CD14-positive monocyte (primary cell): ENCODE results near the gene CD2BP2. TPM values are rescaled to one million over a fixed set of nuclear protein-coding genes. Genes with fewer than 3 reads are reported as not detected.
"Not testable (repeated sequence)": the region's sequence is repeated elsewhere in the genome, so short reads cannot be mapped to it uniquely, and the experiment has no call there.

ENCODE experiments used
- DNase-seq, 3 donors: peaks; one replicate each; pipeline ENCODE4 v3.0.0-alpha.2; 2011 to 2022
- H2AFZ ChIP-seq: 2 replicates; pipeline ENCODE4 v1.6.0; 2012; ENCODE audit warnings: mild to moderate bottlenecking, low read depth, low read length, inconsistent platforms; ENCODE audit not compliant: insufficient read depth, poor library complexity, severe bottlenecking
- H3K27ac ChIP-seq, 2 donors: 1 replicate in 1 of 2; 2 replicates in 1 of 2; pipeline ENCODE4 v1.5.1; 2012 to 2013; ENCODE audit warnings: low read length in 2 of 2, control low read depth in 1 of 2, inconsistent platforms in 1 of 2, low read depth in 1 of 2, mild to moderate bottlenecking in 1 of 2
- H3K27me3 ChIP-seq, 2 donors: one replicate each; pipeline versions ENCODE4 v1.6.0 to v1.6.1; 2011 to 2013; ENCODE audit warnings: low read length in 2 of 2; ENCODE audit not compliant: control insufficient read depth in 2 of 2, insufficient read depth in 2 of 2
- H3K36me3 ChIP-seq, 2 donors: replicated peaks in 1 of 2; 1 replicate in 1 of 2; 2 replicates in 1 of 2; pipeline versions ENCODE4 v1.5.1 to v1.6.1; 2012 to 2013; ENCODE audit warnings: low read length in 2 of 2, control low read depth in 1 of 2, inconsistent platforms in 1 of 2, mild to moderate bottlenecking in 1 of 2; ENCODE audit not compliant: insufficient read depth in 2 of 2, control insufficient read depth in 1 of 2
- H3K4me1 ChIP-seq, 2 donors: 1 replicate in 1 of 2; 2 replicates in 1 of 2; pipeline versions ENCODE4 v1.5.1 to v1.6.1; 2012 to 2013; ENCODE audit warnings: low read length in 2 of 2, control low read depth in 1 of 2, inconsistent platforms in 1 of 2, mild to moderate bottlenecking in 1 of 2, moderate library complexity in 1 of 2; ENCODE audit not compliant: insufficient read depth in 2 of 2, control insufficient read depth in 1 of 2
- H3K4me2 ChIP-seq: replicated peaks from 2 replicates; pipeline ENCODE3; 2012; ENCODE audit warnings: low read length, moderate library complexity, mild to moderate bottlenecking; ENCODE audit not compliant: poor library complexity, severe bottlenecking; ENCODE audit errors: extremely low read depth
- H3K4me3 ChIP-seq, 3 experiments: fragments of 200-600 bp in 1 of 3; sonication (generic) in 1 of 3; replicated peaks in 1 of 3; 1 replicate in 2 of 3; 2 replicates in 1 of 3; pipeline ENCODE4 v1.5.1; 2011 to 2013; ENCODE audit warnings: low read length in 3 of 3, mild to moderate bottlenecking in 3 of 3, control low read depth in 2 of 3, low read depth in 2 of 3, inconsistent platforms in 1 of 3, moderate library complexity in 1 of 3
- H3K79me2 ChIP-seq: 2 replicates; pipeline ENCODE4 v1.6.0; 2012; ENCODE audit warnings: mild to moderate bottlenecking, control low read depth, inconsistent platforms, low read length, moderate library complexity; ENCODE audit not compliant: insufficient read depth
- H3K9ac ChIP-seq: 2 replicates; pipeline ENCODE4 v1.6.0; 2017; ENCODE audit warnings: low read length, mild to moderate bottlenecking; ENCODE audit not compliant: insufficient read depth, poor library complexity, severe bottlenecking
- H3K9me3 ChIP-seq, 2 donors: replicated peaks in 1 of 2; 1 replicate in 1 of 2; 2 replicates in 1 of 2; pipeline versions ENCODE4 v1.5.1 to v1.6.1; 2012 to 2013; ENCODE audit warnings: low read length in 2 of 2, control low read depth in 1 of 2; ENCODE audit not compliant: control insufficient read depth in 1 of 2, insufficient read depth in 1 of 2
- H4K20me1 ChIP-seq: 2 replicates; pipeline ENCODE4 v1.6.0; 2012; ENCODE audit warnings: mild to moderate bottlenecking, low read length, control low read depth, moderate library complexity; ENCODE audit not compliant: insufficient read depth
- H3K27ac Mint-ChIP-seq, 7 donors: one replicate each; pipeline ENCODE4 v1.8.0; 2020; ENCODE audit warnings: mild to moderate bottlenecking in 7 of 7, mixed read lengths in 7 of 7, moderate library complexity in 6 of 7, inconsistent platforms in 2 of 7
- H3K27me3 Mint-ChIP-seq, 3 donors: one replicate each; pipeline ENCODE4 v1.8.0; 2021 to 2022; ENCODE audit warnings: low read depth in 3 of 3, mild to moderate bottlenecking in 3 of 3, mixed read lengths in 3 of 3, moderate library complexity in 3 of 3, inconsistent platforms in 1 of 3
- H3K36me3 Mint-ChIP-seq, 2 donors: one replicate each; pipeline ENCODE4 v1.8.0; 2020; ENCODE audit warnings: mixed read lengths in 2 of 2, inconsistent platforms in 1 of 2, mild to moderate bottlenecking in 1 of 2
- H3K4me1 Mint-ChIP-seq: one replicate; pipeline ENCODE4 v1.8.0; 2020; ENCODE audit warnings: mild to moderate bottlenecking, mixed read lengths
- H3K4me3 Mint-ChIP-seq, 2 donors: one replicate each; pipeline ENCODE4 v1.8.0; 2020; ENCODE audit warnings: mild to moderate bottlenecking in 2 of 2, mixed read lengths in 2 of 2, moderate library complexity in 1 of 2
- H3K9me3 Mint-ChIP-seq, 7 donors: one replicate each; pipeline ENCODE4 v1.8.0; 2020 to 2022; ENCODE audit warnings: mixed read lengths in 7 of 7, mild to moderate bottlenecking in 6 of 7, moderate library complexity in 6 of 7, inconsistent platforms in 2 of 7
- WGBS: methylation state at CpG from one replicate; pipeline ENCODE4 v1.1.5; 2013; ENCODE audit warnings: missing lambda C conversion rate; ENCODE audit not compliant: insufficient coverage; 5-methylcytosine and 5-hydroxymethylcytosine counted together
- intact Hi-C, 2 donors: fragments of 100-400 bp; cut with micrococcal nuclease; formaldehyde crosslinking; loops; one replicate each; pipeline versions ENCODE4 v1.15.0 to v1.15.1; 2023
- polyA plus RNA-seq, 3 donors: library from polyadenylated mRNA; depleted of rRNA in 1 of 3; unstranded in 2 of 3; stranded (reverse) in 1 of 3; fragments of 300-500 nt in 2 of 3; fragments of >200 nt in 1 of 3; fragmentation: Illumina TruSeq in 2 of 3; gene quantifications; 1 replicate in 2 of 3; 2 replicates in 1 of 3; pipeline ENCODE4 v1.2.3, GENCODE V29; 2012 to 2021
- TF ChIP-seq, protein P1 (sequence below): fragments of 200-600 bp; IDR thresholded peaks from one replicate; pipeline ENCODE4 v1.8.0; 2022; ENCODE audit warnings: antibody characterized with exemption, mild to moderate bottlenecking

Gene CD2BP2
- polyA plus RNA-seq, 3 donors: 23.9 to 31.8 (median 31.0) TPM

DNA sequence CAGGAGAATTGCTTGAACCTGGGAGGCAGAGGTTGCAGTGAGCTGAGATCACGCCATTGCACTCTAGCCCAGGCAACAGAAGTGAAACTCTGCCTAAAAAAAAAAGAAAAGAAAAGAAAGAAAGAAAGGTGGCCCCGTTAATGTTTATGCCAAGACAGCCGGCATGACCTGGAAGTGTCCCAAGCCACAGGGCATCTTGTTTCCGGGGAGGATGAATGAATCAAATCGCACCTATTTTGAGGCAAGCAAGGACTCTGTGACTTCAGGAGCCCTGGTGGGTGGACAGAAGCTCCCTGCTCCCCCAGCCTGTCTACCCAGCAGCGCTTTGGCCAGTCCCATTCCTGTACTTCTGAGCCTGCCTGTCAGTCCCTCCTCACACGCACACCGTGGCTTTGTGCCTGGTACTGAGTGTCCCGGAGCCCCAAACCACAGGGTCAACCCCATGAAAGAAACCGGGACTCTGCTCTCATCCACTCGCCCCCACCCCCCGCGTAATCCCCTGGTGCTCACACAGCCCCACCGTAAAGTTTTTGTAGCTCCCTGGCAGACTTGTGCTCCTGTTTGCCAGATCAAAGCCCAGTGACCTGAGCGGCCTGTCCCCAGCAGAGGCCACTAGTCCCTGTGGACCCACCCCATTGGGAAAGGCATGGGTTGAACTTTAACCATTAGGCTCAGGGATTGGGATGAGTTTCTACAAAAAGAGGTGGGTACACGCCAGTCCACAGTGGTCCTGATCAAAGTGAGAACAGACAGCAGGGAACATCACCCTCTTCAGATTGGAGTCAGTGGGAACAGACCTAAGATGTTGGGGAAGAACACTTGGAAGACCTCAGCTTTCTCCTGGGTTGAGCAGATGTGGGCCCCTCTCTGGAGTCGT, 19.3 kb downstream of the CD2BP2 start:
- Mint-ChIP-seq H3K27me3 (peaks cover 0 to 2% (median 1%) of the 10 kb centered on the region in 3 donors), H3K4me3 (peak overlapping the region; percentile 85 to 93), H3K4me1 (peaks cover 22% of the 10 kb centered on the region), H3K36me3 (peaks cover 0 to 2% of the 10 kb centered on the region in 2 donors), H3K27ac (peak overlapping the region; percentile 81 to 92 (median 87)), H3K9me3 (peaks cover 0 to 2% (median 0%) of the 10 kb centered on the region in 7 donors)
- Histone ChIP-seq H3K9me3 (no peaks in the 10 kb centered on the region), H3K4me1 (peaks cover 11% of the 10 kb centered on the region in 2 donors), H3K4me2 (peak overlapping the region; percentile 73), H2AFZ (peak overlapping the region; percentile 70), H3K27me3 (no peaks in the 10 kb centered on the region), H3K9ac (peak overlapping the region; percentile 73), H3K36me3 (no peaks in the 10 kb centered on the region), H4K20me1 (peaks cover 27% of the 10 kb centered on the region), H3K27ac (peak overlapping the region; percentile 67 to 68), H3K79me2 (peaks cover 23% of the 10 kb centered on the region), H3K4me3 (peak overlapping the region; percentile 55 to 80 (median 77))
- TF ChIP-seq, protein P1, sequence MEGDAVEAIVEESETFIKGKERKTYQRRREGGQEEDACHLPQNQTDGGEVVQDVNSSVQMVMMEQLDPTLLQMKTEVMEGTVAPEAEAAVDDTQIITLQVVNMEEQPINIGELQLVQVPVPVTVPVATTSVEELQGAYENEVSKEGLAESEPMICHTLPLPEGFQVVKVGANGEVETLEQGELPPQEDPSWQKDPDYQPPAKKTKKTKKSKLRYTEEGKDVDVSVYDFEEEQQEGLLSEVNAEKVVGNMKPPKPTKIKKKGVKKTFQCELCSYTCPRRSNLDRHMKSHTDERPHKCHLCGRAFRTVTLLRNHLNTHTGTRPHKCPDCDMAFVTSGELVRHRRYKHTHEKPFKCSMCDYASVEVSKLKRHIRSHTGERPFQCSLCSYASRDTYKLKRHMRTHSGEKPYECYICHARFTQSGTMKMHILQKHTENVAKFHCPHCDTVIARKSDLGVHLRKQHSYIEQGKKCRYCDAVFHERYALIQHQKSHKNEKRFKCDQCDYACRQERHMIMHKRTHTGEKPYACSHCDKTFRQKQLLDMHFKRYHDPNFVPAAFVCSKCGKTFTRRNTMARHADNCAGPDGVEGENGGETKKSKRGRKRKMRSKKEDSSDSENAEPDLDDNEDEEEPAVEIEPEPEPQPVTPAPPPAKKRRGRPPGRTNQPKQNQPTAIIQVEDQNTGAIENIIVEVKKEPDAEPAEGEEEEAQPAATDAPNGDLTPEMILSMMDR: no peak
- intact Hi-C loops: loop anchor here (2.0 to 5.0 kb wide), 2 partner anchors 43 to 71 kb away; partner anchors contain the start of gene ZNF771 (in 1 of the 2)
- 40% methylated on average over 14 of the region's 17 CpGs for WGBS
- peak in 2 of 3 donors; percentile 9 to 20 for DNase-seq

DNA sequence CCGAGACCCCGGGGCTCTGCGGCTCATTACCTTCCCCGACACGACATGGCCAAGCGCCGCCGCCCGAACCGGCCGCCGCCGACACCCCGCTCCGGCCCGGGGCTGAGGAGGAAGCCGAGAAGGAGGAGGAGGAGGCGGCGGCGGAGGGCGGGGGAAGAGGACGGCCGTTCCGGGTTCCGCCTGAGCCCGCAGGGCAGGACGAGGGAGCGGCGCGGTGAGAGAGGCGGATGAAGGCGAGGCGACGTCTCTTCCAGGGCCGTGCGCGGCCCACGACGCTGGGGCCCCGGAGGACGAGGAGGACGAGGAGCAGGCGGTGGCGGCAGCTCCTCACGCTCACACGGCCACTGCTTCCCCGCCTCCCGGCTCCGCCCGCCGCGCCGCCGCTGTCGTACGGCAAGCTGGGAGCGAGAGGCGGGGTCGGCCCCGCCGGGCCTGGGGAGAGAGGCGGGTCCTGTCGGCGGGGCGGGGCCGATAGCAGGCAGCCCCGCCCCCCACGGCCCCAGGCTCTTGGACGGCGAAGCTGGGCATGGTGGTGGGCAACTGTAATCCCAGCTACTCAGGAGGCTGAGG, 20.0 kb downstream of the CD2BP2 start:
- Histone ChIP-seq H3K9ac (peak overlapping the region; percentile 73), H3K4me2 (peak overlapping the region; percentile 73), H2AFZ (peak overlapping the region; percentile 70), H3K4me3 (peak overlapping the region; percentile 55 to 80 (median 77)), H3K79me2 (peaks cover 29% of the 10 kb centered on the region), H4K20me1 (peaks cover 33% of the 10 kb centered on the region), H3K27ac (peak overlapping the region; percentile 67 to 68), H3K4me1 (peaks cover 11% of the 10 kb centered on the region in 2 donors)
- not testable (repeated sequence) for H3K27me3 ChIP-seq, H3K36me3 ChIP-seq, H3K9me3 ChIP-seq, H3K9me3 Mint-ChIP-seq, H3K36me3 Mint-ChIP-seq, H3K27me3 Mint-ChIP-seq
- intact Hi-C loops: loop anchor here (2.0 to 5.0 kb wide), 2 partner anchors 44 to 72 kb away; partner anchors contain the start of gene ZNF771 (in 1 of the 2)
- DNase-seq: peak; percentile 58 to 62 (median 59)
- Mint-ChIP-seq H3K4me3 (peak overlapping the region; percentile 85 to 93), H3K4me1 (peaks cover 26% of the 10 kb centered on the region), H3K27ac (peak overlapping the region; percentile 86 to 92 (median 91))
- under 1% methylated on average over 68 of the region's 70 CpGs for WGBS

DNA sequence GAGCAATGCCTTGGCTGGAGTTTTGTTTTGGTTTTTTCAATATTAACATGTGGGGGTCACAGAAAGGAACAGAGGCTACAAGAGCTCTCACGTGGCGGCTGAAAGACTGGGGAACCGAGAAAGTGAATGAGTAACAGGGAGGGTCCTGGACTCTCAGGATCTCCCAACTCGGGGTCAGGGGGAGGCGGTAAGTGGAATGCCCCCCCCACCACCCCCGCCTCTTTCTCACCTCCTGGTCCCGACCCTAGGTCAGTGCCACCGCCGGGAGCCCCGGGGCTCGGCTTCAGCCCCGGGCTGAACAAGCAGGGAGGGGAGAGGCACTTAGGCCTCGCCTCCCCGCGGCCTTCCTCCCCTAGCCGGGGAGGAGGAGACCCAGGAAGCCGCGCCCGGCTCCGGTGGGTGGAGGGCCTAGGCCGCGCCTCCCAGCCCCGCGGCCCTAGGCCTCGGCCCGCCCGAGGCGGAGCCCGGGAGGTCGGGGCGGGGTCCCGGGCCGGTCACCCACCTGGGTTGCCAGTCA, 20.6 kb downstream of the CD2BP2 start:
- Histone ChIP-seq H3K27ac (peak overlapping the region; percentile 40 to 67), H3K4me1 (peaks cover 11% of the 10 kb centered on the region in 2 donors), H3K79me2 (peaks cover 35% of the 10 kb centered on the region), H4K20me1 (peaks cover 38% of the 10 kb centered on the region), H3K4me2 (peak overlapping the region; percentile 73), H3K9ac (peak overlapping the region; percentile 73), H3K4me3 (peak overlapping the region; percentile 55 to 80 (median 77))
- not testable (repeated sequence) for H3K36me3 ChIP-seq, H3K9me3 ChIP-seq, H3K27me3 ChIP-seq, H3K36me3 Mint-ChIP-seq, H3K9me3 Mint-ChIP-seq, H2AFZ ChIP-seq, H3K27me3 Mint-ChIP-seq
- Mint-ChIP-seq H3K27ac (peak overlapping the region; percentile 10 to 94 (median 85)), H3K4me1 (peaks cover 28% of the 10 kb centered on the region), H3K4me3 (peak overlapping the region; percentile 85 to 99)
- peak; percentile 49 to 65 (median 54) for DNase-seq
- intact Hi-C loops: loop anchor here in 1 of 2 donors (2.0 kb wide), 1 partner anchor 44 kb away; no protein-coding TSS in a partner anchor
- no CpG with 5 or more reads among the region's 33 CpGs for WGBS
